Measurements from ENCODE around the gene FHIT. TPM values are rescaled to one million over a fixed set of nuclear protein-coding genes. Genes with fewer than 3 reads are reported as not detected.

Gene FHIT
- total and polyA plus RNA-seq, 9 donors: 5.1 to 11.8 (median 9.5) TPM

DNA sequence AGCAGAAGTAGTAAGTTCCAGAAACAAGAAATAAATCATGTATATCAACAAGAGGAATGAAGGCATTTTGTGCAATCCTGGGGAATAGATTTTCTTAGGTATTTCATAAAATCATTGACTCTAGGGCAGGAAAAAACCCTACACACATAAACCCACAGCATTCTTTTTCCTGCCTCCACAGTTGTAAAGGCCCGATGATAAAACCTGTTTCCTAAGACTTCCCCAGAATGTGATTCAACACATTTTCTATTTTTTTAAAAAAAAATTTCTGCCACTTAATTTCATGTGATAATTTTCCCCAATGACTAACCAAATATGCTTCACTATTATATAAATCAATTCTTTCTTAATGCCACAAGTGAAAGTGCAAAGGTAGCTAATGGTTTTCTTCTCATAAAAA lies 407.0 kb downstream of the FHIT start:
- intact Hi-C loops (cut with DNase I): no loop called here
- no peaks in the 10 kb centered on the region for H3K9me3 ChIP-seq
- no peak overlapping the region for H3K27ac ChIP-seq
- TF ChIP-seq, protein P1, sequence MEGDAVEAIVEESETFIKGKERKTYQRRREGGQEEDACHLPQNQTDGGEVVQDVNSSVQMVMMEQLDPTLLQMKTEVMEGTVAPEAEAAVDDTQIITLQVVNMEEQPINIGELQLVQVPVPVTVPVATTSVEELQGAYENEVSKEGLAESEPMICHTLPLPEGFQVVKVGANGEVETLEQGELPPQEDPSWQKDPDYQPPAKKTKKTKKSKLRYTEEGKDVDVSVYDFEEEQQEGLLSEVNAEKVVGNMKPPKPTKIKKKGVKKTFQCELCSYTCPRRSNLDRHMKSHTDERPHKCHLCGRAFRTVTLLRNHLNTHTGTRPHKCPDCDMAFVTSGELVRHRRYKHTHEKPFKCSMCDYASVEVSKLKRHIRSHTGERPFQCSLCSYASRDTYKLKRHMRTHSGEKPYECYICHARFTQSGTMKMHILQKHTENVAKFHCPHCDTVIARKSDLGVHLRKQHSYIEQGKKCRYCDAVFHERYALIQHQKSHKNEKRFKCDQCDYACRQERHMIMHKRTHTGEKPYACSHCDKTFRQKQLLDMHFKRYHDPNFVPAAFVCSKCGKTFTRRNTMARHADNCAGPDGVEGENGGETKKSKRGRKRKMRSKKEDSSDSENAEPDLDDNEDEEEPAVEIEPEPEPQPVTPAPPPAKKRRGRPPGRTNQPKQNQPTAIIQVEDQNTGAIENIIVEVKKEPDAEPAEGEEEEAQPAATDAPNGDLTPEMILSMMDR (IDR thresholded peaks at IDR 0.05): no peak
- no peak for TF ChIP-seq EP300 (IDR thresholded peaks at IDR 0.05)
- TF ChIP-seq POLR2A (IDR thresholded peaks at IDR 0.05): no peak
- no peak for DNase-seq
- H3K27me3 ChIP-seq: no peaks in the 10 kb centered on the region
- no peaks in the 10 kb centered on the region for H3K4me1 ChIP-seq (ENCODE audit: insufficient read depth)
- no peak overlapping the region for H3K4me3 ChIP-seq
- no peaks in the 10 kb centered on the region for H3K36me3 ChIP-seq
- WGBS, 3 donors: 75 to 88% (median 76%) methylated on average over 1 of the region's 1 CpG

DNA sequence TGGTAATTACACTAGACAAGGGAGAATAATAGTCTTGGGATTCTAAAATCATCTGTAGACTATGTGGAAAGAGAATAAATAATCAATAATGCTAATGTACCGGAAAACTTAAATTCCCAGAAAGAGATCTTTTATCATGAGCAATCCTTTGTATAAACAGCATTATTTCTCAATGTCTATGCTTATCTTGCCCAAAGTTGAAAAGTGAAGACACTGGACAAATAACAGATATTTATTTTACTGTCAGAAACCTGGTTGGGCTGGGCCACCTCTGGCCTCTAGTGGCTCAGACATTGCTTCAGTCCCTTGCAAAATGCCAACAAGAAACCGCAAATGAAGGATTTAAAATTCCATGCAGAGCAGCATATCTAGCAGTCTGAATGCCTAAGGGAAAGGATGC lies 409.9 kb downstream of the FHIT start:
- no peaks in the 10 kb centered on the region for H3K9me3 ChIP-seq
- WGBS, 3 donors: 68 to 90% (median 81%) methylated on average over 2 of the region's 2 CpGs
- intact Hi-C loops (cut with DNase I): no loop called here
- H3K36me3 ChIP-seq: no peaks in the 10 kb centered on the region
- no peak for TF ChIP-seq POLR2A (IDR thresholded peaks at IDR 0.05)
- no peak for TF ChIP-seq EP300 (IDR thresholded peaks at IDR 0.05)
- TF ChIP-seq, protein P1 (IDR thresholded peaks at IDR 0.05): no peak
- H3K27ac ChIP-seq: no peak overlapping the region
- no peaks in the 10 kb centered on the region for H3K4me1 ChIP-seq (ENCODE audit: insufficient read depth)
- no peak overlapping the region for H3K4me3 ChIP-seq
- no peak for DNase-seq
- no peaks in the 10 kb centered on the region for H3K27me3 ChIP-seq

DNA sequence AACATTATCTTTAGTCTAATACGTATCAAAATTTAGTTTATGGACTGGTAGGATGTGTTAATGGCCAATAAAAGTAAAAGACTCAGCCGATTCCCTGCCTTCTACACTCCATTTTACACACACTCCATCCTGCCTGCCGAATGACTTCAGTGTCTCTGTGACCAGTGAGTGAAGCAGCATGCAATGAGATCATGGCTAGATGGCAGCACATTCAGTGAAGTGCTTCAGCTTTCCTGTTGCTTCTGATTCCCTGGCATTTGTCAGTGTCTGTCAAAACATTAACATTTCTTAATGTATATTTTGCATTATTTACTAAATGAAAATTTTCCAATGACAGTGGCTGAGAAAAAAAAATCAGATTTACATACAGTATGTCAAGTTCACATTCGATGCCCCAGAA lies 412.0 kb downstream of the FHIT start:
- no peak for DNase-seq
- Histone ChIP-seq H3K4me1 (ENCODE audit: insufficient read depth) (no peaks in the 10 kb centered on the region), H3K36me3 (no peaks in the 10 kb centered on the region)

DNA sequence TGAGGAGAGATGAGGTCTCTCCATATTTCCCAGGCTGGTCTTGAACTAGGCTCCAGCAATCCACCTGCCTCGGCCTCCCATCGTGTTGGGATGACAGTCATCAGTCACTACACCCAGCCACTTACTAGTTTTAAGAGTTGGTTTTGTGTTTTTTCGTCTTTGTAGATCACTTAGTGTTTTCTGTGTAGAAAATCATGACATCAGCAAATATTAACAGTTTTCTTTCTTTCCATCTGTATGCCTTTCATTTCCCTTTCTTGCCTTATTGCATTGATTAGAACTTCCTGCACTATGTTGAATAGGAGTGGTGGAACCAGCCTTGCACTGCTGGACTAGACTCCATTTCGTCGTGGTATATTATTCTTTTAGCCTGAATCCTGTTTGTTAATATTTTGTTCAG lies 415.5 kb downstream of the FHIT start:
- WGBS, 3 donors: 93 to 95% (median 94%) methylated on average over 5 of the region's 5 CpGs
- no peaks in the 10 kb centered on the region for H3K4me1 ChIP-seq (ENCODE audit: insufficient read depth)
- H3K9me3 ChIP-seq: no peaks in the 10 kb centered on the region
- no peak for DNase-seq
- H3K27ac ChIP-seq: no peak overlapping the region
- no peaks in the 10 kb centered on the region for H3K27me3 ChIP-seq
- TF ChIP-seq, protein P1 (IDR thresholded peaks at IDR 0.05): no peak
- TF ChIP-seq POLR2A (IDR thresholded peaks at IDR 0.05): no peak
- TF ChIP-seq EP300 (IDR thresholded peaks at IDR 0.05): no peak
- no peaks in the 10 kb centered on the region for H3K36me3 ChIP-seq
- intact Hi-C loops (cut with DNase I): no loop called here
- H3K4me3 ChIP-seq: no peak overlapping the region

More for the DNA sequence above, 412.0 kb downstream of the FHIT start:
- H3K27me3 ChIP-seq: no peaks in the 10 kb centered on the region
- intact Hi-C loops (cut with DNase I): no loop called here
- TF ChIP-seq EP300 (IDR thresholded peaks at IDR 0.05) (no peak), POLR2A (IDR thresholded peaks at IDR 0.05) (no peak)
- TF ChIP-seq, protein P1 (IDR thresholded peaks at IDR 0.05): no peak
- WGBS, 3 donors: 76 to 87% (median 78%) methylated on average over 4 of the region's 4 CpGs
- H3K4me3 ChIP-seq: no peak overlapping the region
- H3K9me3 ChIP-seq: no peaks in the 10 kb centered on the region
- H3K27ac ChIP-seq: no peak overlapping the region

Data from ovary (tissue), 9 donors.